ENCODE results near the gene NR5A1. TPM values are rescaled to one million over a fixed set of nuclear protein-coding genes. Genes with fewer than 3 reads are reported as not detected.

NR5A1 gene
- total RNA-seq, 4 donors from 2014 or later, result 0.40 TPM; not detected in 3

- no peak for DNase-seq
- intact Hi-C loops (cut with DNase I), result no loop called here
- Histone ChIP-seq H3K27ac (no peak overlapping the region), H3K4me1 (no peaks in the 10 kb centered on the region), H3K9me3 (no peaks in the 10 kb centered on the region), H3K36me3 (no peaks in the 10 kb centered on the region), H3K27me3 (no peaks in the 10 kb centered on the region), H3K4me3 (replicated peaks in 1 of 3) (no peak overlapping the region)
- TF ChIP-seq CTCF (IDR thresholded peaks at IDR 0.05) (no peak), POLR2A (IDR thresholded peaks at IDR 0.05) (no peak)
- WGBS, 2 donors, result 82 to 89% methylated on average over 1 of the region's 1 CpG
Observed at GRCh38 chr9:124462739-124463138, 44.5 kb downstream of the NR5A1 start.

- intact Hi-C loops (cut with DNase I), result no loop called here
- no peak overlapping the region for H3K4me3 ChIP-seq (replicated peaks in 1 of 3)
- no peak for DNase-seq
- TF ChIP-seq POLR2A (IDR thresholded peaks at IDR 0.05) (no peak), CTCF (IDR thresholded peaks at IDR 0.05) (no peak)
- H3K4me1 ChIP-seq, result peaks cover 0 to 2% of the 10 kb centered on the region in 2 donors
- no peaks in the 10 kb centered on the region for H3K27me3 ChIP-seq
- no peak overlapping the region for H3K27ac ChIP-seq
- no peaks in the 10 kb centered on the region for H3K36me3 ChIP-seq
- no peaks in the 10 kb centered on the region for H3K9me3 ChIP-seq
- WGBS, 2 donors, result 76 to 84% methylated on average over 7 to 9 of the region's 9 CpGs
Observed at GRCh38 chr9:124458441-124458840, 48.8 kb downstream of the NR5A1 start.

GRCh38 chr9:124457887-124458431, 49.2 kb downstream of the NR5A1 start:
- WGBS, 2 donors, result 70 to 72% methylated on average over 2 to 5 of the region's 8 CpGs
- no peak for TF ChIP-seq CTCF (IDR thresholded peaks at IDR 0.05)
- no peak for TF ChIP-seq POLR2A (IDR thresholded peaks at IDR 0.05)
- Histone ChIP-seq H3K4me1 (peaks cover 0 to 5% of the 10 kb centered on the region in 2 donors), H3K36me3 (no peaks in the 10 kb centered on the region), H3K27ac (no peak overlapping the region), H3K27me3 (no peaks in the 10 kb centered on the region), H3K4me3 (replicated peaks in 1 of 3) (no peak overlapping the region), H3K9me3 (no peaks in the 10 kb centered on the region)
- intact Hi-C loops (cut with DNase I), result no loop called here
- DNase-seq, result no peak

GRCh38 chr9:124457079-124457886, 49.9 kb downstream of the NR5A1 start:
- Histone ChIP-seq H3K9me3 (no peaks in the 10 kb centered on the region), H3K27me3 (peaks cover 5% of the 10 kb centered on the region), H3K4me3 (replicated peaks in 1 of 3) (no peak overlapping the region), H3K27ac (no peak overlapping the region), H3K4me1 (peaks cover 0 to 5% of the 10 kb centered on the region in 2 donors), H3K36me3 (no peaks in the 10 kb centered on the region)
- no peak for DNase-seq
- TF ChIP-seq POLR2A (IDR thresholded peaks at IDR 0.05) (no peak), CTCF (IDR thresholded peaks at IDR 0.05) (no peak)
- 86% methylated on average over 18 of the region's 18 CpGs for WGBS, 2 donors
- intact Hi-C loops (cut with DNase I), result no loop called here

All from thyroid gland (tissue), 4 donors.